Activated CD8-positive, alpha-beta memory T cell treated with anti-CD3 and anti-CD28 coated beads for 1 hour (primary cell): ENCODE measurements around the gene CCSAP.
"Not testable (repeated sequence)": the region's sequence is repeated elsewhere in the genome, so short reads cannot be mapped to it uniquely, and the experiment has no call there.

ENCODE experiments used
- DNase-seq, 2 donors: peaks; one replicate each; pipeline ENCODE4 v3.0.0-alpha.2; 2020; ENCODE audit warnings: low read depth in 1 of 2; ENCODE audit errors: extremely low read depth in 1 of 2

The CCSAP gene

DNA sequence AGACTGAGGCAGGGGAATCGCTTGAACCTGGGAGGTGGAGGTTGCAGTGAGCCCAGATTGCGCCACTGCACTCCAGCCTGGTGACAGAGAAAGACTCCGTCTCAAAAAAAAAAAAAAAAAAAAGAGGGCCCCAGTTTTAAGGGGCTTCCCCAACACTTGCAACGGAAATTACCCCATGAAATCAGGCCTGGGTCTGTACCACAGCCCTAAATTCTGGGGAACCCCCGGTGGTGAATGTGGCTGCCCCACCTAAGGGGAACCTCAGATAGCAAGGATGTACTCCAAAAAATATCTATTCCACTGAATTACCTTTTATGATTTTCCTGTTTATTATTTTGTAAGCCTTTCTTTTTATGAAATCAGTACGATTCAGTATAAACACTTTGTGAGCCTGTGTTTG is 15.1 kb downstream of the CCSAP start:
- DNase-seq = not testable (repeated sequence)

DNA sequence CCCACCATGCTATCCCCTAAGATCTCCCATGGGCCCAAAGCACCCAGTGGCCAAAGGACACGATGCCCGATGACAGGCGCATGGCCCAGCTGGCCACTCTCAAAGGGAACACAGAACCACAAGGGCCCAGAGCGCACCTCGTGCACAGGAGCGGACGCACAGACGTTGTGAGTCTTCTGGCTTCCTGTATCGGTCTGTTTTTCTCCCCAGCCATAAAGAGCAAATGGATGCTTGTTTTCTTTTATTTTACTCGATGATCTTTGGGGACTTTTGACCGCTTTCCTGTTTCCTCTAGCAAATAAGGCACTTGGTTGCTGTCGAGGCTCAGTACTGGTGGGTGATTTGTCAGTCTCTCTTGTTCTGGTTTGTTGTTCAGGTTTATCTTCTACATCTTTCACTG is 16.2 kb downstream of the CCSAP start:
- no peak for DNase-seq

DNA sequence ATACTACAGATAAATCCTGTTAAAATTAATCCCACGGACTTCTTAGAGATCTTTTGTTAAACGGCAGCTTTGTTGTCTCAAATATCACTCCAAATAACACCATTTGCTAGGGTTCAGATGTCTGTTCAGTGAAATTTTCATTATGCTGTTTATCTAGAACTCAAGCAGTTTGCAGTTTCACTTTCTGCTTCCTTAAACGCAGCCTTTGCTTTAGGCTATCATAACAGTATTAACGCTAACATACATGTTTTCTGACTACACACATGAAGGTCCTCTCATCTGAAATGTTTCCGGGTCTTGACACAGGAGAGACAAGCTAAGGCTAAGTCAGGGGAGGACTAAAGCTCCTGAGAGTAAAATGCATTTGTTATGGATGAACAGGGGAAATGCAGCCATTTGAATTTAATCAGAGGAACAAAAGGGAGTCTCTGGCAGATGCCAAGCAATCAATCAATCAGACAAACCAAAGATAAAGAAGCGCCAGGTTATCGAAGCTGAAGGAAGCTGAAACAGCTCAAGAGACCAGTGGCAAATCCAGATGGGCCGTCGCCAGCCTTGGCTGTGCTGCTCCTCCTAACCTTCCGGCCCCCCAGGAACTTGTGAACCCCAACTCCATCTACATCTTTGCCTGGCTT is 16.9 kb downstream of the CCSAP start:
- no peak for DNase-seq

DNA sequence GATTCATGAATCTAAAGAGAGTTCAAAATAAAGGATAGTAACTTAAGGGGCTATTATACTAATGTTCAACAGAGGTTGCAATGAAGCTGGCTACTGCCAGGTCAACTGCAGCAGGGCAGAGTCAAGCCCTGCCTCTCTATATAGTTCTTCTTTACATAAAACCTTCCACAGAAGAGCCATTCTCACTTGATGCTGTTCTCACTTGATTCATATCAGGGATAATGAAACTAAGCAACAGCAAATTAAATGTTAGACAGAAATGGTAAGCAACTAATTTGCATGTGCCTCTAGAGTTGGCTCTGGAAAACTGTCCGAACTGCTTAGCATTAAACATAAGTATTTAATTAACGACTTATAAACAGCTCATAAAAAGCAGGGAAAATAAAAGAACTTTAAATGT is 17.4 kb downstream of the CCSAP start:
- DNase-seq = no peak

DNA sequence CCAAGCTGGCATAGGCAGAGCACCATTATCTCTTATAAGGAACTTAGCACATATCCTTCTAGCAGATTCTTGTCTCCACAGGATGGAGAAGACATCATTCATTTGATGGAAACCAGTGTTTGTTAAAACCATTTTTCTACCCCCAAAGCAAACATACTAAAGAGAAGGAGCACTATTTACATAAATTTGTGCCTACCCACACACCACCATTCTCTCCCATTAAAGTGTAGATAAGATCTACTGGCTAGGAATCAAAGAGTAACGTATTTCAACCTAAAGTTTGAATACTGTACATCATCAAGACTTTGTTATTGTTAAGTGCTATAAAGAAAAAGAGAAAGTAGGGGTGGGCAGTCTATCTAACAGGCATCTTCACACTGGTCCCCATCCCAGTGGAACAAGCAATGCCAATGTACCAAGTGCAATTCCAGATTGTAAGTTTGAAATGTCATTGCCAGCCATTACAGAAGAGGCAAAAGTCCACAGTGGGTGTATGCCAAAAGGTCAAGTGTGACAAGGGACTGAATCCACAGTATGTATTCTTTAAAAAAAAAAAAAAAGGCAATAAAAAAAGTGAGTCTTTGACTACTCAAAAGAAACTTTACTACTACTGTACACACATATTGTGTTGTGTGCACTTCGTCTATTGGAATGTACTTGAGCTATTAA is 18.8 kb downstream of the CCSAP start:
- DNase-seq = no peak

DNA sequence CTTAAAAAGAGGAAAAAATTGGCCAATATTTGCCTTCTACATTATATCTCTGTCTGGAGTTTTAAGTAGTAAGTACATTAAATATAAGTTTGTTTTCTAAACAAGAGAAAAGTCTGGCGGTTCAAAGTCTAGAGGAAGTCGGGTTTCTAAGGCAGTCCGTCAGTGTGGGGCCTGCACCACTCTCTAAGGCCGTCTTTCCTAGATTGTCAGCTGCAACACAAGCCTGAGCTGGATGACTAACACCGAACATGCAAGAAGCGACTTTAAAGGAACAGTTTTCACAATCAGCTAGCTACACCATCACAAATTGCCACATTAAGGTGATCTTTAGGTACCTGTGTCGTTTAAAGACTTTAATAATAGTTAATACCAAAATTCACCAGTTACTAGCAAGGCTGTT is 19.6 kb downstream of the CCSAP start:
- no peak for DNase-seq

DNA sequence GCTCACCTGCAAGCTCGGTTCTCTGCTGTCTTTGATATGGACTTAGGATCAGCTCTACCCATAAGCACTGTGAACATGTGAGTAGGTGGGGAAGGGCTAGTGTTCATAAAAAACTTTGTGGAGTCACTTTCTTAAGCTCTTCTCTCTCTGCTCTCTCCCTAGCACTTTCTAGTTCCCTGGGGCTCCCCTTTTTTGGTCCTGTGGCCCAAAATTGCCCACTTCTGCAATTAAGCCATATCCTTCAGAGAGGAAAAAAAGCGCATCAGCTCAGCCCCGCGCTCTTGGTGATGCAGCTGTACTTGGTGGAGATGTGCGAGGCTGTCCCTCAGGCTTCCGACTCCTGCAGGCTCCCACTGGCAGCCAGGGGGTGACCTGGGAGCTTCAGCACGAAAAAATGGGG is 23.4 kb downstream of the CCSAP start:
- no peak for DNase-seq

DNA sequence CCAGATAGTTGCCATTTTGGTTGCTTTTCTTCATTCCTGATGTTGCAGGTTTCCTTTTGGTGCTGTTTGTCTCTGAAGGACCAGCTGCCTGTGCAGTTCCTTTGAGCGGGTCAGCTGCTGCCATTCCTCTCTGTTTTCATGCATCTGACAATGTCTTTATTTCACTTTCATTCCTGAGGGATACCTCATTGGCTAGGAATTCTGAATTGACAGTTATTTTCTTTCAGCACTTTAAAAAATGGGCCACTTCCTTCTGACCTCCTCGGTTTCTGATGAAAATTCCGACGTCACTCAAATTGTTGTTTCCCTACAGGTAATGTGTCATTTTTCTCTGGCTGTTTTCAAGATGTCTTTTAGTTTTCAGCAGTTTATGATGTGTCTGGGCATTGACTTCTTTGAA is 24.8 kb downstream of the CCSAP start:
- DNase-seq = no peak

DNA sequence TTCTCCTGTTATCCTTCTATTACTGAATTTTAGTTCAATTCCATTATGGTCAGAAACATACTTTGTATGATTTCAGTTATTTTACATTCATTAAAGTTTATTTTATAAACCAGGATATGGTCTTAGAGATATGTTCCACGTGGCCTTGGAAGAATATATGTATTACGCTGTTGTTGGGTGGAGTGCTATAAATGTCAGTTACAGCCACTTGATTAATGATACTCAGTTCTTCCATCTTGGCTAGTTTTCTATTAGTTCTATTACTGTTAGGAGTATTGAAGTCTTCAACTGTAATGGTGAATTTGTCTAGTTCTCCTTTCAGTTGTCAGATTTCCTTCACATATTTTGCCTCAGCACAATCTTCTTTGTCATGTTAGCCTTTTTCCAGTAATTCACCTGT is 26.7 kb downstream of the CCSAP start:
- DNase-seq = no peak

DNA sequence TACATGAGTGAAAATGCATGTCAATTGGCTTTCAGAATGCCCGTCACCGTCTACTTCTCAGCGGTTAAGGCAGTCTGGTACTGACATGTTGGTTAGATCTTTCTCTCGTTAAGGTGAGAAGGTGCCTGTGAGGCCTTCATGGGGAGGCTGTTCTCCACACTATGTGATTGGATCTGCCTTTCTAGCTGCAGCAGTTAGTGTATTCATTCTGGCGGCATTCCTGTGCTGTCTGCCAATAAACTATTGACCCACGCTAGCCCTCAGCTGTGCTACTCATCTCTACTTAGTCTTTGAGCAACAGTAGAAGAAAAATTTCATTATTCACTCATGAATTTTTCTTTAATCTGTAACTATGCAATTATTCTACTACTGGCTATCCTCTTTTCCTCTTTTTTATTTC is 32.0 kb downstream of the CCSAP start:
- no peak for DNase-seq

DNA sequence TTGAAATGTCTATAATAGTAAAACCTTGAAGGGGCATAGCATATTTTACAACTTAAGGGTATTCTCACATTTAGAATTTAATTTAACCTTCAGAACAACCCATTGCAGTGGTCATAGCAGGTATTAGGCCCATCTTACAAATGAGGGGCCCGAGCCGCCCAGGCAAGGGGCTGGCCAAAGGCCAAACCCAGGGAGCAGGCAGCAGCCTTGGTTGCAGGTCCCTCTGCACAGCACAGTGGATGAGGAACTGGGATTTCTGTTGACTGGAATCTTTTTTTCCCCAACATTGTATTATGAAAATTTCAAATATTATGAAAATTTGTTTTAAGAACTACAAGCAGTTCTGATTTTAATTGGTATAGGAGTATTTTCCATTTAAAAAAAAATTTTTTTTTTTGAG is 33.2 kb downstream of the CCSAP start:
- DNase-seq = no peak

DNA sequence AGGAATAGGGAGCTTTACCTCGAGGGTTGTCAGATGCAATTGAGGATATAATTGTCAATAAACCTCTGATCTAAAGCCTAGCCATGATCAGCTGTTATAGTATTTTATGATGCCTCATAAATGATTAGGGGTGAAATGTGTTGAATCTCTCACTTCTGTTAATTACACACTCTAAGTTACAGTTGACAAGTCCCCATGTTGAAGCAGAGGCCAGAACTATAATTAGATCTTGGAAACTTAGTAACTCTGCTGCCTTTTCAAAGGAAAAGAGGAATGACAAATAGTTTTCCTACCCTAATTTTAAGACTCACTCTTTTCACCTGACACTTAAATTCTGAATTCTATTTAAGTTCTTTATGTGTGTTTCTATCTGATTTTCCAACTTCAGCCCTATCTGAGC is 33.8 kb downstream of the CCSAP start:
- no peak for DNase-seq

DNA sequence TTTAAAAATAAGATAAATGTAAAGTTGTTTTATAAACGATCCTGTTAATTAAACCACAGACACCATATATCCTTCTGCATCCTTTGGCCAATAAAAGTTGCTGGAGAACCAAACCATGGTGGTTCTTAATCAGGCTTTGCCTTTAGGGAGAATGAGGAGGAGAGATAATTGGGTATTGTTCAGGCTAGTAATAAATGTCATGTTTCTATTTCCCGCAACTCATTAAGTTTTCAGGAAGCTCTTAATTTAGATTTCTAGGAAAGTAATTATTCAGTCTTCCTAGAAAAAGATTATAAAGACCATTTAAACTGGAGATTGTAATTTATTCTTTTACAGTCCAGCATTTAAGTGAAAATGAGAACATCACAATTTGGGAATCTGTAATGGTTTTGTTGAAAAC is 37.5 kb downstream of the CCSAP start:
- no peak for DNase-seq

DNA sequence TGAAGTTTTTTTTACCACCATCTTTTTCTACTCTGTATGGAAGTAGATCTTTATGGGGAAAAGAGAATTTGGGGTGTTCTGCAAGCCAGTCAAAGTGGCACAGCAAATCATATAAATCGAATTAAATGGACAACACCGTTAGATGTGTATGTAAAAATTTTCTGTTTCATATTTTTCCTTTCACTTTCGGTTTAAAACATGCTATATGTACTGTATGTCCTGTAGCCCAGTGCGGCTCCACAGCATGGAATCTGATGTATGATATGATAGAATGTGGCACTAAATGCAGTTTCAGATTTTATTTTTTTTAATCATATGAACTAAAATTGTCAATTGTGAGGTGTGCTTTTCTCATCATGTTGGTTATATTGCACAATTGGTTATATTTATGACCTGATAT is 39.0 kb downstream of the CCSAP start:
- no peak for DNase-seq

DNA sequence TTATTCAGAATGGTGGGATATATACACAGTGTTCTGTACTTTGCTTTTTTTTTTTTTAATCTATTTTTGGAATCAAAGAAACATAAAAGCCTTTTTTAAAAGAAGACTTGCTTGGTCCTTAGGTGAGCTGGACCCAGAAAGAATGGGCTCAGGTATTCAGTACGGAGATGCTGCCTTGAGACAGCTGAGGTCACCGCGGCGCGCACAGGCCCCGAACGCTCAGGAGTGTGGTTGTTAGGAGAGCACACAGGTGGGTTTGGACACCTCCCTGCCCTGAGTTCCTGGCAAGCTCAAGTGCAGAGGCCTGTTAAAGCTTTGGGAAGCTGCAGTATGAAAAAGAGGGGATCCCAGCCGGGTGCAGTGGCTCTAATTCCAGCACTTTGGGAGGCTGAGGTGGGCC is 40.1 kb downstream of the CCSAP start:
- no peak for DNase-seq

DNA sequence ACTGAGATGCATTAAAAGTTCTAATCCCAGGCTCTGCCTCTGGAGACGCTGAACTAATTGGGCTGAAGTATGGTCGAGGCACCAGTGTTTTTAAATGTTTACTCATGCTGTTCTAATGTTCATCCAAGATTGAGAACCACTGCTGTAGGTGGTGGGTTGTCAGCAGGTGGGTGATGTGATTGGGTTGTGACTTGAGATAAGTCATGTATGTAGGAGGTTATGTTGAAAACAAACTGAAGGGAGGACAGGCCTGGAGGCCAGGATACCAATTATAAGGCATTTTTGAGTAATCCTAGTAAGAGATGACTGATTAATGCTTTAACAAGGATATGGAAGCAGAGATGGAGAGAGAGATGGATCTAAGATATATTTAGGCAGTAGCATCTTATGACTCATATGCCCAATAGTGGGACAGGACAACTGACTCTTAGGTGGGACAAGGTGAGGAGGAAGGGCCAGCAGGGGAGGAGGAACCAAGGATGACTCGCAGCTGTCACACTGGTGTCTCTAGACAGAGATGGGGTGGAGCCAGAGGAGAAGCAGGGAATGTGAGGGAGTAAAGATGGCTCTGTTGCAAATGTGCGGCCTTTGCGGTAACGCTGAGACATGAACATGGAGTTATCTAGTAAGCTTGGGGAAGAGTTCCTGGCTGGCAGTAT is 42.6 kb downstream of the CCSAP start:
- no peak for DNase-seq

DNA sequence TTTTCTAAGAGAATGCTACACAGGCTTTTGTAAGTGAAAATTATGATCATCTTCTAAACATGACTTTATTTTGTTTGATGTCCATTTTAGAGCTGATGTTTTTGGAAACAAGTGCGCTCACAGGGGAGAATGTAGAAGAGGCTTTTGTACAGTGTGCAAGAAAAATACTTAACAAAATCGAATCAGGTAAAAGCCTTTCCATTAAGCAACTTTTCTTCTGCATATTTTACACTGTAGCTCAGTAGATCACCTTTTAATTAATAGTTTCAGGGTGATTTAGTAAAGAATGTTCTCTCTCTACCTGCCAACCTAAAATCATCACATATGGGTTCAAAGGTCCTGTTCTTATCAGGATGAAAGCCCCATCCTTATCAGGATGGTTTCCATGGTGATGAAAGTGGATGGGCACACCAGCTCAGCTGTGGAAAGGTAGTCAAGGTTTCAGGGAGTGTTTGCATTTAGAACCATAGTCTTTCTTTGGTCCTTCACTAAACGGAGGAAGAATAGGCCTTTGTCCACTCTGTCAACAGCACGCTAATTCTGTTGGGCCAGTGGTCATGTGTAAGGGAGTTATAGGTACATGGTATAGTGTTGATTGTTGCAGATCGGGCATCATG is 43.9 kb downstream of the CCSAP start:
- no peak for DNase-seq

DNA sequence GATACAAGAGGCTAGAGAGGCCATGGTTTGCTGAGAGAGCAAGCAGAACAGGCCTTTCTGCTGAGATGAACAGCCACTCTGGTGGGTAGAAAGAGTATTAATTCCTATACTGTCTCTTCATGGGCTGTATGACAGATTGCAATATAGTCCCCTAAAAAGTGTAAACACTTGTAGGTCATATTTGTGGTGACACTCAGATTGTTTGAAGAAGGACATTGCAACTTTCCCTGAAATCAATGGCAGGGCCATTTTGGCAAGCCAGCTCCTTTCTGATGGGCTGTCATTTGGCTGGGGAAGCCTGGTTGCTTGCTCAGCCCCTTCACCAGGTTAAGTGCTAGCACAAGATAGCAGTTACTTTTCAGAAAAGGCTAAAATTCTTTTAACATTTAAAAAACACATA is 44.4 kb downstream of the CCSAP start:
- no peak for DNase-seq

DNA sequence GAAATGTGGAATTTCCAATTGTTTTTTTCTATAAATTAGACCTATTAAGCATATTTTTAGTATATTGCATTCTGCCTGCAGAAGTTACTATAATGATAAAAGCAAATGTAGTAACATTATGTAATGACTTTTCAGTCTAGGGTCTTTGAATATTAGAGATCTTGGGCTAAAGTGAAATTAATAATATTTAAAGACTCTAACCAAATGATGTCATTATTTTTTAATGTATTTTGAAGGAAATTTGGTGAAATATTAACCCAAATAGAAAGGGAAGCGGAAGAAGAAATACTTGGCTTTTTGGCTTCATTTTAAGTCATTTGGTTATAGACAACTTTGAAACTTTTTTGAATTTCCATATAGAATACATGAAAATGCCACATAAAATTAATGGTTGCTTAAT is 45.1 kb downstream of the CCSAP start:
- no peak for DNase-seq

DNA sequence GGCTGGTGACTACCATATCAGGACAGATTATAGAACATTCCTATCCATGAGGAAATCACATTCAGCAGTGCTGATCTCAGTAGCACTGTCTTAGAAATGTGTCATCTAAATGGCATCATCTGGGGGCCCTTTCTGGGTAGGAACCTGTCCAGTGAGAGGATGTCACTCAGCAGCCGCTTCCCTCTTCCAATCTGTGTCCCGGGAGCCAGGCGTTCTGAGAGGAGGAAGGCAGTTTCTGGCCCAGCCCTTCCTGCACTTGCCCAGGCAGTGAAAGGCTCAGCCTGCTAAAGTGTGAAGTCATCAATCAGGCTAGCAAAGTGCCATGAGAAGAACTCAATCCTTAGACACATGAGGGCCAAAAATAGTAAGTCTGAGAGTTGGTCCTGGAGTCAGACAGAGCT is 46.3 kb downstream of the CCSAP start:
- DNase-seq = no peak

DNA sequence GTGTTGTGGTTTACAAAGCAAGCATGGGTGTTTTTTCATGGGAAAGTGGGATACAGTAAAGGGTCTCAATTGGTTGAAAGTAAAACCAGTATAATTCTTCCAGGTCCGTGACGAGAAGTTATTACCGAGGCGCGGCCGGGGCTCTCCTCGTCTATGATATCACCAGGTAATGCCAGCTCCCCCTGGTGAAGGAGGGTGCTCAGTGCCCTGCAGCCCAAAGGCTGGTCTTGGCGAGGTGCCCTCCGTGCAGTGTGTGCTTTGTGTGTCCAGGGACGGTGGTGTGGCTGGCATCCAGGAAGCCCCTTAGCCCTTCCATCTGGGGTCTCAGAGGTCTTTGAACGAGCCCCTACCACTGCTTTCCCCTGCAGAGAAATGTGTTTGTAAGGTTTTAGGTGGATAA is 47.1 kb downstream of the CCSAP start:
- no peak for DNase-seq

DNA sequence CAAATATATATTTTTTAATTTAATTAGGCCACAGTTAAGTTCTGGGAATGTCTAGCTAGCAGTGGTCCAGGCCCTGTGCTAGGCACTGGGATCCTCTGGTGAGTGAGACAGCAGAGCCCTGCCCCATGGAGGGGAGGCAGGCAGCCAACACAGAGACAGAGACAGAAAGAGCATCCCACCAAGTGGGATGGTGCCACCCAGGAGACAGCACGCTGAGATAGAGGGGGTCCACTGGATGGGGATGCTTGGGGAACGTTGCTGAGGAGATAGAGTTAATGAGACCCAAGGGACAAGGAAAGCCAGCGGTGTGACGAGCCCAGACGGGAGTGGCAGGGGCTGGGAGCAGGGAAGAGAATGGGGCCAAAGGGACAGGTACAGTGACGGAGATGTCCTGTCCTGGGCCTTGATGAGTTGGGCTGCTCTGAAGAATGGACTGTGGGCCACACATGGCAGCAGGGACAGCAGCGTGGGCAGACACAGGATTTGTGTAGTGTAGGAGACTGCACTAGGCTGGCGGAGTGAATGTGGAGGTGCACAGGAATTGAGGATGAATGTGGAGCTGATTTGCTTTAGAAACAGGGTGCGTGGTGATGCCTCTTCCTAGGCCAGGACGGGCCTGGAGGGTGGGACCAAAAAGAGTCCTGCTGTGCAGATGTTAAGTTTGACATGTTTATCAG is 49.2 kb downstream of the CCSAP start:
- DNase-seq = no peak
